Measurements from ENCODE around the gene POLR2L. TPM values are rescaled to one million over a fixed set of nuclear protein-coding genes. Genes with fewer than 3 reads are reported as not detected.
A peak's percentile ranks its signal among the peaks of the same experiment; 100 is the strongest.

POLR2L gene
- total and polyA plus RNA-seq, 2 of the 13 experiments (the other 11 are each of a cell fraction or from before 2014, with no cell fraction given) = 104 to 114 TPM

DNA sequence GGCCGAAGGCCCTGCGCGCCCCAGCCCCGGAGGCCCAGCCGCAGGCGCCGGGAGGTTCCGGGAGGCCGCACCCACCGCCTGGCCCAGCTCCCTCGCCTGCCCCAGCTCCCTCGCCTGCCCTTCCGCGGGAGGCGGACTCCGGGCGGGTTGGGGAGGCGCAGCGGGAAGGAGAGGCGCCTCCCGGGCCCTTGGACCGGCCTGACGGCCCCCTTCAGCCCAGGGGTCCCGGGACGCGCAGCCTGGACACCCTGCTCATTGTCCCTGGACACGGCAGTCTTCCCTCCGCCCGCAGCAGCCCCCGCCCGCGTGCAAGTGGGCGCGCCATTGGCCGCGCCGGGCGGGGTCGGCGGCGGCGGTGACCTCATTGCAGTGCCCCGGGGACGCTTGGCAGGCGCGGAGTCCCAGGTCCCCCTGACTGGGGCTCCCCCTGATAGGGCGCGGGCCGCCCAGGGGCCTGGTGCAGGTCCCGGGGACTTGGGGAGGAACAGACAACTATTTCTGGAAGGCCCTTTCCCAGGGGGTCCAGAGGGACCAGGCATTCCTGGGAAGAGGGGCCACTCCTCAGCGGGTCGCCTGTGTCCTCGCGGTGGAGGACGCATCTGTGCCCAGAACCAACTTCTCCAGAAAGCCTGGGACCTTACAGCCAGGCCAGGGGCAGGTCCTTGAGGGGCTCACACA, 9.1 kb downstream of the POLR2L start (continued):
- TF ChIP-seq, protein P1, sequence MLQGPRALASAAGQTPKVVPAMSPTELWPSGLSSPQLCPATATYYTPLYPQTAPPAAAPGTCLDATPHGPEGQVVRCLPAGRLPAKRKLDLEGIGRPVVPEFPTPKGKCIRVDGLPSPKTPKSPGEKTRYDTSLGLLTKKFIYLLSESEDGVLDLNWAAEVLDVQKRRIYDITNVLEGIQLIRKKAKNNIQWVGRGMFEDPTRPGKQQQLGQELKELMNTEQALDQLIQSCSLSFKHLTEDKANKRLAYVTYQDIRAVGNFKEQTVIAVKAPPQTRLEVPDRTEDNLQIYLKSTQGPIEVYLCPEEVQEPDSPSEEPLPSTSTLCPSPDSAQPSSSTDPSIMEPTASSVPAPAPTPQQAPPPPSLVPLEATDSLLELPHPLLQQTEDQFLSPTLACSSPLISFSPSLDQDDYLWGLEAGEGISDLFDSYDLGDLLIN (CRISPR knock-in tag; IDR thresholded peaks at IDR 0.05; ENCODE audit: borderline replicate concordance) = no peak
- TF ChIP-seq JUNB (CRISPR knock-in tag; IDR thresholded peaks at IDR 0.05; ENCODE audit: borderline replicate concordance) = no peak
- no peak for TF ChIP-seq ZSCAN12 (CRISPR knock-in tag; IDR thresholded peaks at IDR 0.05)
- no peak for TF ChIP-seq KLF16 (CRISPR knock-in tag; IDR thresholded peaks at IDR 0.05)
- TF ChIP-seq, protein P2, sequence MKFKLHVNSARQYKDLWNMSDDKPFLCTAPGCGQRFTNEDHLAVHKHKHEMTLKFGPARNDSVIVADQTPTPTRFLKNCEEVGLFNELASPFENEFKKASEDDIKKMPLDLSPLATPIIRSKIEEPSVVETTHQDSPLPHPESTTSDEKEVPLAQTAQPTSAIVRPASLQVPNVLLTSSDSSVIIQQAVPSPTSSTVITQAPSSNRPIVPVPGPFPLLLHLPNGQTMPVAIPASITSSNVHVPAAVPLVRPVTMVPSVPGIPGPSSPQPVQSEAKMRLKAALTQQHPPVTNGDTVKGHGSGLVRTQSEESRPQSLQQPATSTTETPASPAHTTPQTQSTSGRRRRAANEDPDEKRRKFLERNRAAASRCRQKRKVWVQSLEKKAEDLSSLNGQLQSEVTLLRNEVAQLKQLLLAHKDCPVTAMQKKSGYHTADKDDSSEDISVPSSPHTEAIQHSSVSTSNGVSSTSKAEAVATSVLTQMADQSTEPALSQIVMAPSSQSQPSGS (CRISPR knock-in tag; IDR thresholded peaks at IDR 0.05) = no peak
- no peak for TF ChIP-seq KLF13 (CRISPR knock-in tag; IDR thresholded peaks at IDR 0.05)
- TF ChIP-seq RBFOX2 (IDR thresholded peaks at IDR 0.05; ENCODE audit: low read depth, low read length) = peak; percentile 66; the same call in 1 of the 2 replicates
- TF ChIP-seq ZNF790 (CRISPR knock-in tag; IDR thresholded peaks at IDR 0.05; ENCODE audit: borderline replicate concordance) = no peak
- no peak for TF ChIP-seq PITX1 (CRISPR knock-in tag; IDR thresholded peaks at IDR 0.05)
- TF ChIP-seq ZMYM4 (CRISPR knock-in tag; IDR thresholded peaks at IDR 0.05) = no peak
- TF ChIP-seq, protein P3, sequence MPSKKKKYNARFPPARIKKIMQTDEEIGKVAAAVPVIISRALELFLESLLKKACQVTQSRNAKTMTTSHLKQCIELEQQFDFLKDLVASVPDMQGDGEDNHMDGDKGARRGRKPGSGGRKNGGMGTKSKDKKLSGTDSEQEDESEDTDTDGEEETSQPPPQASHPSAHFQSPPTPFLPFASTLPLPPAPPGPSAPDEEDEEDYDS (CRISPR knock-in tag; IDR thresholded peaks at IDR 0.05) = no peak
- TF ChIP-seq CCAR2 (optimal IDR thresholded peaks at IDR 0.05; ENCODE audit: low read depth, low read length) = no peak
- TF ChIP-seq, protein P4, sequence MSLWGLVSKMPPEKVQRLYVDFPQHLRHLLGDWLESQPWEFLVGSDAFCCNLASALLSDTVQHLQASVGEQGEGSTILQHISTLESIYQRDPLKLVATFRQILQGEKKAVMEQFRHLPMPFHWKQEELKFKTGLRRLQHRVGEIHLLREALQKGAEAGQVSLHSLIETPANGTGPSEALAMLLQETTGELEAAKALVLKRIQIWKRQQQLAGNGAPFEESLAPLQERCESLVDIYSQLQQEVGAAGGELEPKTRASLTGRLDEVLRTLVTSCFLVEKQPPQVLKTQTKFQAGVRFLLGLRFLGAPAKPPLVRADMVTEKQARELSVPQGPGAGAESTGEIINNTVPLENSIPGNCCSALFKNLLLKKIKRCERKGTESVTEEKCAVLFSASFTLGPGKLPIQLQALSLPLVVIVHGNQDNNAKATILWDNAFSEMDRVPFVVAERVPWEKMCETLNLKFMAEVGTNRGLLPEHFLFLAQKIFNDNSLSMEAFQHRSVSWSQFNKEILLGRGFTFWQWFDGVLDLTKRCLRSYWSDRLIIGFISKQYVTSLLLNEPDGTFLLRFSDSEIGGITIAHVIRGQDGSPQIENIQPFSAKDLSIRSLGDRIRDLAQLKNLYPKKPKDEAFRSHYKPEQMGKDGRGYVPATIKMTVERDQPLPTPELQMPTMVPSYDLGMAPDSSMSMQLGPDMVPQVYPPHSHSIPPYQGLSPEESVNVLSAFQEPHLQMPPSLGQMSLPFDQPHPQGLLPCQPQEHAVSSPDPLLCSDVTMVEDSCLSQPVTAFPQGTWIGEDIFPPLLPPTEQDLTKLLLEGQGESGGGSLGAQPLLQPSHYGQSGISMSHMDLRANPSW (CRISPR knock-in tag; IDR thresholded peaks at IDR 0.05; ENCODE audit: borderline replicate concordance) = no peak
- TF ChIP-seq ZBTB8A (CRISPR knock-in tag; IDR thresholded peaks at IDR 0.05; ENCODE audit: borderline replicate concordance, low read depth) = no peak
- TF ChIP-seq ATF1 (CRISPR knock-in tag; IDR thresholded peaks at IDR 0.05) = no peak
- TF ChIP-seq POLR2AphosphoS2 (IDR thresholded peaks at IDR 0.05; ENCODE audit: low read depth, low read length) = no peak
- TF ChIP-seq ZNF615 (CRISPR knock-in tag; IDR thresholded peaks at IDR 0.05; ENCODE audit: borderline replicate concordance) = no peak
- TF ChIP-seq CHD2 (IDR thresholded peaks at IDR 0.05; ENCODE audit: low read depth, low read length) = no peak
- TF ChIP-seq HOXA9 (CRISPR knock-in tag; IDR thresholded peaks at IDR 0.05; ENCODE audit: borderline replicate concordance) = no peak
- TF ChIP-seq ASH2L (IDR thresholded peaks at IDR 0.05; ENCODE audit: insufficient read length, low read depth, low read length) = no peak
- TF ChIP-seq HNRNPL (IDR thresholded peaks at IDR 0.05; ENCODE audit: low read depth, low read length) = no peak
